22Rv1 (cell line): Measurements from ENCODE around the gene ABLIM3.

ENCODE experiments used
- H3K27ac ChIP-seq: fragments of 450-650 bp; 2 replicates; pipeline ENCODE4 v1.5.1; 2017
- ZFX ChIP-seq: fragments of 450-650 bp; IDR thresholded peaks from 2 replicates; pipeline ENCODE4 v1.6.1; 2017; ENCODE audit warnings: antibody characterized with exemption, borderline replicate concordance
- TF ChIP-seq, protein P1 (sequence below): fragments of 450-650 bp; IDR thresholded peaks from 2 replicates; pipeline ENCODE4 v1.5.1; 2017; ENCODE audit warnings: mild to moderate bottlenecking

The ABLIM3 gene

GRCh38 chr5:149151717-149152116, 10.4 kb downstream of the ABLIM3 start:
- H3K27ac ChIP-seq, result peak overlapping the region; percentile 73
- TF ChIP-seq ZFX, result no peak
- TF ChIP-seq, protein P1, sequence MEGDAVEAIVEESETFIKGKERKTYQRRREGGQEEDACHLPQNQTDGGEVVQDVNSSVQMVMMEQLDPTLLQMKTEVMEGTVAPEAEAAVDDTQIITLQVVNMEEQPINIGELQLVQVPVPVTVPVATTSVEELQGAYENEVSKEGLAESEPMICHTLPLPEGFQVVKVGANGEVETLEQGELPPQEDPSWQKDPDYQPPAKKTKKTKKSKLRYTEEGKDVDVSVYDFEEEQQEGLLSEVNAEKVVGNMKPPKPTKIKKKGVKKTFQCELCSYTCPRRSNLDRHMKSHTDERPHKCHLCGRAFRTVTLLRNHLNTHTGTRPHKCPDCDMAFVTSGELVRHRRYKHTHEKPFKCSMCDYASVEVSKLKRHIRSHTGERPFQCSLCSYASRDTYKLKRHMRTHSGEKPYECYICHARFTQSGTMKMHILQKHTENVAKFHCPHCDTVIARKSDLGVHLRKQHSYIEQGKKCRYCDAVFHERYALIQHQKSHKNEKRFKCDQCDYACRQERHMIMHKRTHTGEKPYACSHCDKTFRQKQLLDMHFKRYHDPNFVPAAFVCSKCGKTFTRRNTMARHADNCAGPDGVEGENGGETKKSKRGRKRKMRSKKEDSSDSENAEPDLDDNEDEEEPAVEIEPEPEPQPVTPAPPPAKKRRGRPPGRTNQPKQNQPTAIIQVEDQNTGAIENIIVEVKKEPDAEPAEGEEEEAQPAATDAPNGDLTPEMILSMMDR, result peak; percentile 56

GRCh38 chr5:149152317-149152746, 11.0 kb downstream of the ABLIM3 start:
- peak overlapping the region; percentile 73 for H3K27ac ChIP-seq
- no peak for TF ChIP-seq ZFX
- TF ChIP-seq, protein P1, result no peak

DNA sequence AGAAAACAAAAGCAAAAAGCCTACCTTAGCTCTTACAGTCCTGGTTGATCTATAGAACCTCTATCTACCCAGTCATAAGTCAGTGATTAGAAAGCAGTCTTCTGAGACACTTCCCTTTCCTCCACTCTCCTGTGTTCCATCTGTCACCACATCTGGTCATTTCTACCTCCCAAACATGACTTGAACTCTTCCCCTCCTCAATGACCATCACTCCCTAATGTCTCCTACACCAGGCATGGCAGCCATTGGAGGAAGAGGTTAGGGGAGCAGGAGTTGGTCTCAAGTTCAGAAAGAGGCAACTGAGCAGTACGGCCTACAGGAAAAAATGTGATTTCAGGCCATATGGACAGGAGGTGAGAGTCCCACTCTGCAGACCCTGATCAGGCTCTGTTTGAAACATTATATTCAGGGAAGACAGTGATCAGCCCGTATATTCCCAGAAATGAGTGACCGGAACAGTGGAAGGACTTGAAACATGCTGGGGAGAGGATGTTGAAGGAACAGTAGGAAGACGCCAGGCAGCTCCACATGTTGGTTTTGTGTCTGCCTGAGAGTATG, 12.0 kb downstream of the ABLIM3 start:
- TF ChIP-seq ZFX, result no peak
- TF ChIP-seq, protein P1, result no peak
- peak overlapping the region; percentile 73 for H3K27ac ChIP-seq

DNA sequence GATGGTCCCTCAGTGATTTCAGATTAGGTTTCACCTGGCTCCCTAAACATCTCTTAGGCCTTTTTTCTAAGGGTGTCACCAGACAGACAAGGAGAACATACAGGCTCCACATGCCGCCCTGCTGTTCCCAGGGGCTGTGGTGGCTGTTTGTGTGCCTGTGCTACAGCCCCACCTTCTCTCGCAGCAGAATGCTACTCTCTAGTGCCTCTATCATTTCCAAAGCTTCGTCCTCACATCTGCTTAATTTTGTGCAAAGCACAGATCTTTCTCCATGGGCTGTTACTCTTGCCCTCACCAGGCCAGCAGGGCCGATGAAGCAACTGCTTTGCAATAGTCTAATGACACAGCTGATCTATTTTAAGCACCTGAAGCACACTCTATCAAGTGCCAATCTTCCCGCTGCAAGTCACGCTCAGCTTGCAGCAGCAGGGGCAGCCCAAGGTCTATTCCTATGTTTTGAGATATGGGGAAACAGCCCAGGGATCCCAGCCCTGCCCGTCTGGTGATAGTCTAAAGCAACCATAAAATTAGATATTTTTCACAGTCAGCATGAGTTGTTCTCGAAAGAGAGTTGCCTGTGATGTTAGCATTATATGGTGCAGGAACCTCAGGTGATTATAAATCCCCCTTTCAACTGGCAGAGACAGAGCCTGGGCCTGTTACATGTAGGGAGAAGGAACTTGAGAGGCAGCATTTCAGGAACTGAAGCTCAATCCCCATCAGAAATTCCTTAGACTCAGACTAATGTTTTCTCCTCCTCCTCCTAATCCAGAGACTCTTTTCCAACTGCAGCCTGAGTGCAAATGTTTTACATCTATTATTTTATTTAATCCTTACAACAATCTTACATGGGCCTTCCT, 12.7 kb downstream of the ABLIM3 start:
- TF ChIP-seq, protein P1, result no peak
- TF ChIP-seq ZFX, result no peak
- peak overlapping the region; percentile 73 for H3K27ac ChIP-seq

DNA sequence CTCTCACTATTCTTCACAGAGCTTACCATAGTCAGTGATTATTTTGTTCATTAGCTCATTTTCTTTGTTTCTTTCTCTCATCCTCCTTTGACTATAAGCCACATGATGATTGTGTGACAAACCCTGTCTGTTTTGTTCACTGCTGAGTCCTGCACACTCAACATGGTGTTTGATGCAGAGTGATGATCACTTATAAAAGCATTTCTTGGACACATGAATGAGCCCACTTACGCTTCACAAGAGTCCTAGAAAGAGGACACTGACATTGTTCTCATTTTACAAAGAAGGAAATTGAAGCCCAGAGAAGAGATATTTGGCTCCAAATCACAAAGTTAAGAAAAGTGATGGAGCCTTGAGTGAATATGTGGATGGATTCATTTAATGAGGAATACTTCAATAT, 13.4 kb downstream of the ABLIM3 start:
- peak overlapping the region; percentile 73 for H3K27ac ChIP-seq

DNA sequence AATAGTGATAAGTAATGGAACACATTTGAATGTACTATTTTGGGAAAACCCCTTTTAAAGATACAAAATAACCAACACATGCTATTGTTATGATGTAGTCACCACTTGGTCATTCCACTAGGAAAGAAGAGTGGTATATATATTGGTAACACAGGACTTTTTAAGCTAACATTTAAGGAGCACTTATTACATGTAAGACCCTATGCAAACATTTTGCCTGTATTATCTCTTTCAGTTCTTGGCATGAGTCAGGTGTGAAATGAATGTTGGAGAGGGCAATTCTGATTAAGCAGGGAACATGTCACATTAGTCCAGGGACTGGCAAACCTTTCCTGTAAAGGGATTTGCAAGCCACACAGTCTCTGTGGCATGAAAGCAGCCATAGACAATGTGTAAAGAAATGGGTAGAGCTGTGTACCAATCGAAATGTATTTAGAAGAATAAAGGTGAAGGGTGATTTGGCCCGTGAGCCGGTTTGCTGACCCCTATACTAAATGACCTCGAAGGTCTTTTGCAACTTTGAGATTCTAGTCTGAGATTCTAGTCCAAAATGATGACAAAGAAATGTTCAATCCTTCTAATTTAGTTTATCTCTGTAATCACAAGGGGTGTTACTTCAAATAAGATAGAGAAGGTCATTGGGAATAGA, 15.3 kb downstream of the ABLIM3 start:
- H3K27ac ChIP-seq, result no peak overlapping the region
- TF ChIP-seq, protein P1, result no peak
- no peak for TF ChIP-seq ZFX

More for the DNA sequence above, 13.4 kb downstream of the ABLIM3 start:
- TF ChIP-seq, protein P1, result no peak
- no peak for TF ChIP-seq ZFX

- TF ChIP-seq, protein P1, result no peak
- no peak for TF ChIP-seq ZFX
- H3K27ac ChIP-seq, result no peak overlapping the region
Measured at GRCh38 chr5:149157330-149157729, 16.0 kb downstream of the ABLIM3 start.
